Activated CD8-positive, alpha-beta memory T cell treated with anti-CD3 and anti-CD28 coated beads for 48 hours (primary cell): Measurements from ENCODE around the gene RPS15A.
"Not testable (repeated sequence)": the region's sequence is repeated elsewhere in the genome, so short reads cannot be mapped to it uniquely, and the experiment has no call there.

Experiments used
- DNase-seq, 3 experiments: peaks; one replicate each; pipeline ENCODE4 v3.0.0-alpha.2; 2020; ENCODE audit warnings: low read depth in 2 of 3, low spot score in 2 of 3

The RPS15A gene

GRCh38 chr16:18797746-18798145 is 7.6 kb upstream of the RPS15A start:
- no peak for DNase-seq

- no peak for DNase-seq
Measured at GRCh38 chr16:18796377-18796776, 6.2 kb upstream of the RPS15A start.

GRCh38 chr16:18792836-18793433 is 2.8 kb upstream of the RPS15A start:
- no peak for DNase-seq

- no peak for DNase-seq
Measured at GRCh38 chr16:18789515-18789849, 652 bp downstream of the RPS15A start.

GRCh38 chr16:18788828-18789514 is 1.2 kb downstream of the RPS15A start:
- no peak for DNase-seq

- DNase-seq: no peak
Measured at GRCh38 chr16:18784917-18785623, 5.1 kb downstream of the RPS15A start.

- DNase-seq: no peak
Measured at GRCh38 chr16:18783430-18784341, 6.4 kb downstream of the RPS15A start.

GRCh38 chr16:18782697-18783429 is 7.3 kb downstream of the RPS15A start:
- no peak for DNase-seq

- not testable (repeated sequence) for DNase-seq
Measured at GRCh38 chr16:18781232-18781631, 8.9 kb downstream of the RPS15A start.

GRCh38 chr16:18780460-18781026 is 9.6 kb downstream of the RPS15A start:
- DNase-seq: not testable (repeated sequence)

GRCh38 chr16:18777664-18778063 is 12.5 kb downstream of the RPS15A start:
- DNase-seq: not testable (repeated sequence)

GRCh38 chr16:18776334-18776733 is 13.8 kb downstream of the RPS15A start:
- DNase-seq: not testable (repeated sequence)

GRCh38 chr16:18774651-18775050 is 15.5 kb downstream of the RPS15A start:
- not testable (repeated sequence) for DNase-seq

- DNase-seq: not testable (repeated sequence)
Measured at GRCh38 chr16:18772171-18772570, 18.0 kb downstream of the RPS15A start.

GRCh38 chr16:18770336-18770962 is 19.7 kb downstream of the RPS15A start:
- DNase-seq: not testable (repeated sequence)

- not testable (repeated sequence) for DNase-seq
Measured at GRCh38 chr16:18767217-18767616, 22.9 kb downstream of the RPS15A start.

- not testable (repeated sequence) for DNase-seq
Measured at GRCh38 chr16:18762713-18763112, 27.4 kb downstream of the RPS15A start.

- DNase-seq: not testable (repeated sequence)
Measured at GRCh38 chr16:18759598-18760520, 30.3 kb downstream of the RPS15A start.
